ENCODE data around the gene CDC26. TPM values are rescaled to one million over a fixed set of nuclear protein-coding genes. Genes with fewer than 3 reads are reported as not detected.

Gene CDC26
- total RNA-seq, 1 donor from 2014 or later: 29.5 TPM

DNA sequence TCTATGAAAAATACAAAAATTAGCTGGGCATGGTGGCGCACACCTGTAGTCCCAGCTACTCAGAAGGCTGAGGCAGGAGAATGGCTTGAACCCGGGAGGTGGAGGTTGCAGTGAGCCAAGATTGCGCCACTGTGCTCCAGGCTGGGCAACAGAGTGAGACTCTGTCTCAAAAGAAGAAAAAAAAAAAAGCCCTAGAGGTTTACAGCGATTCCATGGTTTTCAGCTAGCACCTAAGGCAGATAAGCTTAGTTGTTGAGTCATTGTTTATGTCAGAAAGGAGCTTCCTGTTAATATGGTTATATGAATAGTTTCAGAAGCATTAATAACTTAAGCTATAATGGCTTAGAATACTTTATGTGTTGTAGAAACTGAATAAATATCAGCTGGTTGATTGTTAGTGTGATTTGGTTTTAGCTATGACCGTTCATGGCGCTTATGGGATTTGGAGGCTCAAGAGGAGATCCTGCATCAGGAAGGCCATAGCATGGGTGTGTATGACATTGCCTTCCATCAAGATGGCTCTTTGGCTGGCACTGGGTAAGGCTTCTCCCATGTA lies 14.8 kb upstream of the CDC26 start:
- H3K27me3 ChIP-seq: no peaks in the 10 kb centered on the region
- H3K4me1 ChIP-seq: no peaks in the 10 kb centered on the region
- ATAC-seq (no peak), DNase-seq (no peak)
- TF ChIP-seq, protein P1, sequence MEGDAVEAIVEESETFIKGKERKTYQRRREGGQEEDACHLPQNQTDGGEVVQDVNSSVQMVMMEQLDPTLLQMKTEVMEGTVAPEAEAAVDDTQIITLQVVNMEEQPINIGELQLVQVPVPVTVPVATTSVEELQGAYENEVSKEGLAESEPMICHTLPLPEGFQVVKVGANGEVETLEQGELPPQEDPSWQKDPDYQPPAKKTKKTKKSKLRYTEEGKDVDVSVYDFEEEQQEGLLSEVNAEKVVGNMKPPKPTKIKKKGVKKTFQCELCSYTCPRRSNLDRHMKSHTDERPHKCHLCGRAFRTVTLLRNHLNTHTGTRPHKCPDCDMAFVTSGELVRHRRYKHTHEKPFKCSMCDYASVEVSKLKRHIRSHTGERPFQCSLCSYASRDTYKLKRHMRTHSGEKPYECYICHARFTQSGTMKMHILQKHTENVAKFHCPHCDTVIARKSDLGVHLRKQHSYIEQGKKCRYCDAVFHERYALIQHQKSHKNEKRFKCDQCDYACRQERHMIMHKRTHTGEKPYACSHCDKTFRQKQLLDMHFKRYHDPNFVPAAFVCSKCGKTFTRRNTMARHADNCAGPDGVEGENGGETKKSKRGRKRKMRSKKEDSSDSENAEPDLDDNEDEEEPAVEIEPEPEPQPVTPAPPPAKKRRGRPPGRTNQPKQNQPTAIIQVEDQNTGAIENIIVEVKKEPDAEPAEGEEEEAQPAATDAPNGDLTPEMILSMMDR (IDR thresholded peaks at IDR 0.05): no peak
- H3K36me3 ChIP-seq: peaks cover 84% of the 10 kb centered on the region
- H3K27ac ChIP-seq: no peak overlapping the region
- intact Hi-C loops (cut with DNase I): no loop called here
- H3K9me3 ChIP-seq: no peaks in the 10 kb centered on the region
- no peak overlapping the region for H3K4me3 ChIP-seq

DNA sequence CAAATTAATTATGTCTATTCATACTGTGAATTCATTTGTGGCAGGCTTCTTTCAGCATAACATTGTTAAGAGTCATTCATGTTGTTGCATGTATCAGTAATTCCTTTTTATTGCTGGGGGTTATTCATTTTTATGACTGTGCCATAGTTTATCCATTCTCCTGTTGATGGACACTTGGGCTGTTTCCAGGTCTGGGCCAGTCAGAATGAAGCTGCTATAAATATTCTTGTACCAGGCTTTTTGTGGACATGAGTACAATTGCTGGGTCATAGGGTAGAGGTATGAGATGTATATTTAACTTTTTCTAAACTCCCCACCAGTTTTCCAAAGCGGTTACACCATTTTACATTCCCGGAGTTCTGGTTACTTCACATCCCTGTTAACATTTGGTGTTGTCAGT lies 13.7 kb upstream of the CDC26 start:
- H3K27me3 ChIP-seq: no peaks in the 10 kb centered on the region
- H3K4me1 ChIP-seq: no peaks in the 10 kb centered on the region
- DNase-seq (no peak), ATAC-seq (no peak)
- no peak overlapping the region for H3K4me3 ChIP-seq
- intact Hi-C loops (cut with DNase I): no loop called here
- no peak overlapping the region for H3K27ac ChIP-seq
- no peaks in the 10 kb centered on the region for H3K9me3 ChIP-seq
- H3K36me3 ChIP-seq: peaks cover 94% of the 10 kb centered on the region
- TF ChIP-seq, protein P1 (IDR thresholded peaks at IDR 0.05): no peak

DNA sequence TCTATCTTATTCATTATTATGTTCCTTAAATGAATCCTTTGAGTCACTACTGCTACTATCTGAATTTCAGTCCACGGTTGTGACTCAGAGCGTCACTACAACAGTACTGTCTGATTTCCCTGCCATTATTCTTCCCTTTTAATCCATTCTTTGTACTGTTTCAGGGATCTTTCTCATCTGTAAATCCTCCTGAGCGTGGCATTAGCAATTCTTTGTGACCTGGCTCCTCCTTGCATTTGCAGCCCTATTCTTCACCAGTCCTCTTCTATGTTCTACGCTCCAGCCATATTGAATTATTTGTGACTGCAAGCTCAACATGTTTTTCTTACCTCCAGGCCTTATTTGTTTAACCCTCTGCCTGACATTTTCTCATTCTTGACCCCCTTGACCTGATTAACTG lies 6.0 kb upstream of the CDC26 start:
- no peaks in the 10 kb centered on the region for H3K27me3 ChIP-seq
- TF ChIP-seq, protein P1 (IDR thresholded peaks at IDR 0.05): no peak
- peaks cover 3% of the 10 kb centered on the region for H3K4me1 ChIP-seq
- ATAC-seq (no peak), DNase-seq (no peak)
- H3K9me3 ChIP-seq: no peaks in the 10 kb centered on the region
- no peak overlapping the region for H3K27ac ChIP-seq
- no peak overlapping the region for H3K4me3 ChIP-seq
- peaks cover 92% of the 10 kb centered on the region for H3K36me3 ChIP-seq
- intact Hi-C loops (cut with DNase I): no loop called here

DNA sequence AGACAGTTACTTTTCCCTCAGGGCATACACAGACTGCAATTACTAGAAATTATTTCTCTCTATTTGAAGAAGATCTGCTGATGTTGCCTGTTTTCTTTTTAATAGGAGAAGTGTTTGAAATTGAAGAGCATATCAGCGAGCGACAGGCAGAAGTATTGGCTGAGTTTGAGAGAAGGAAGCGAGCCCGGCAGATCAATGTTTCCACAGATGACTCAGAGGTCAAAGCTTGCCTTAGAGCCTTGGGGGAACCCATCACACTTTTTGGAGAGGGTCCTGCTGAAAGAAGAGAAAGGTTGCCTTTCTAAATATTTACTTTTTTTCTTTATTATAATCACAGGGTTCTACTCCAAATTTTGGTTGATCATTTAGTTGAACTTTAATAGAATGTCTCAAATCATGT lies 3.5 kb upstream of the CDC26 start:
- H3K4me3 ChIP-seq: no peak overlapping the region
- no peak for DNase-seq
- H3K4me1 ChIP-seq: peaks cover 10% of the 10 kb centered on the region
- no peaks in the 10 kb centered on the region for H3K9me3 ChIP-seq
- intact Hi-C loops (cut with DNase I): loop anchor here (10.0 kb wide), 1 partner anchor 316 kb away; no protein-coding TSS in a partner anchor
- H3K36me3 ChIP-seq: peaks cover 67% of the 10 kb centered on the region
- ATAC-seq: no peak
- no peaks in the 10 kb centered on the region for H3K27me3 ChIP-seq
- TF ChIP-seq, protein P1 (IDR thresholded peaks at IDR 0.05): no peak
- no peak overlapping the region for H3K27ac ChIP-seq

DNA sequence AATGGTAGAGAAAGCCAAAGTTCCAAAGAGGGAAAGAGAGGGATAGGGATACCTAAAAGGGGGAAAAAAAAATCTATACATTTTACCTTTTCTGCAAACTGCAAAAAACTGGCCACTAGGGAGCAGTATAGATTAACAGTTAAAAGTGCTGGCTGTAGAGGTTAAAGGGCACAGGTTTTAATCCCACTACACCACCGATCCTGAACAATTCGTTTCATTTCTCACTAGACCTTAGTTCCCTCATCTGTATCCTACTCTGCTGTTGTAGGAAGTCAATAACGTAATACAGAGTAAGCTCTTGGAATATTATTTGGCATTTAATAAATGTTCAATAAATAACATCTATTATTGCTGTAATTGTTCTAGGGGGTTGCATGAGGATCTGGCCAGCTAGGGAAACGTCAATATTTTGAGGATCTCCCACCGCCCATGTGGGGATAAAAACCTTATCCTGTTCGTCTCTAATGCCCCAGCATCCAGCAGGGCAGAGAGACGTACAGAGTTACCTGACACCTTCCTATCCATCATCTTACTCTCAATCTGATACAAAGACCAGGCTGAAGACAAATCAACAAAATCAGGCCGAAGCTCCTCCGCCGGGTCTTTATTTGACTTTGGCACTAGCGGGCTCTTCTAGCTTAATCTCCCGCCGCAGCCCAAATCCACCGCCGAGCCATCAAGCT lies 757 bp downstream of the CDC26 start:
- H3K4me1 ChIP-seq: peaks cover 10% of the 10 kb centered on the region
- DNase-seq (no peak), ATAC-seq (peak; percentile 56)
- no peaks in the 10 kb centered on the region for H3K27me3 ChIP-seq
- H3K4me3 ChIP-seq: peak overlapping the region; percentile 82
- no peaks in the 10 kb centered on the region for H3K9me3 ChIP-seq
- intact Hi-C loops (cut with DNase I): loop anchor here (10.0 kb wide), 1 partner anchor 320 kb away; no protein-coding TSS in a partner anchor
- peaks cover 64% of the 10 kb centered on the region for H3K36me3 ChIP-seq
- H3K27ac ChIP-seq: peak overlapping the region; percentile 93
- TF ChIP-seq, protein P1 (IDR thresholded peaks at IDR 0.05): peak; percentile 71

Measured in upper lobe of right lung (tissue), 1 donor.